Neural cell (in vitro differentiated cells): ENCODE data around the gene BMPR1A.

ENCODE experiments used
- EZH2 ChIP-seq: fragments of 200-600, 300-800 bp; shearing (Covaris generic), sonication (generic); IDR thresholded peaks from 2 replicates; pipeline ENCODE4 v1.6.1; 2014; ENCODE audit warnings: antibody characterized with exemption, low read length, borderline replicate concordance, mild to moderate bottlenecking; ENCODE audit not compliant: insufficient read depth, poor library complexity, severe bottlenecking
- POLR2AphosphoS5 ChIP-seq: IDR thresholded peaks from 2 replicates; pipeline ENCODE4 v1.6.1; 2012
- TAF1 ChIP-seq: IDR thresholded peaks from 2 replicates; pipeline ENCODE4 v1.6.1; 2012; ENCODE audit warnings: low read depth
- TF ChIP-seq, protein P1 (sequence below): fragments of 450-650 bp; IDR thresholded peaks from 2 replicates; pipeline ENCODE4 v1.5.1; 2014; ENCODE audit warnings: antibody characterized with exemption, mild to moderate bottlenecking, moderate library complexity; ENCODE audit not compliant: poor library complexity, severe bottlenecking

DNA sequence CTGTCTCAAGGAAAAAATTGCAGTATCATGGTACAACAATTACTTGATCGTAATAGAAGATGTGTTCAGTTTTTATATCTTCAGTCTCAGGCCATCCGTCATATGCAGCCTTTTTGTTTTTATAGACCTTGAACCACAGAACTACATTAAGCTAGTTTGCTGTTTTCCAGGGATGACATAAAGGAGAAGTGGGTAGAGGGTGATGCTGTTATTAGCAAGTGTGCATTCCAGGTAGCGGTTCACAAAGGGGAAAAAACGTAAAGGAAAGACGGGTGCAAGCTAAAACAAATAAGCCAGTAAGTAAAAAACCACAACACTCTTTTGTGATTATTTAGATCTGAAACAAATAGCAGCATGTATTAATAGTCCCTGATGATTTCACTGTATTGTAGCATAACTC, 71.7 kb downstream of the BMPR1A start:
- no peak for TF ChIP-seq POLR2AphosphoS5
- TF ChIP-seq, protein P1, sequence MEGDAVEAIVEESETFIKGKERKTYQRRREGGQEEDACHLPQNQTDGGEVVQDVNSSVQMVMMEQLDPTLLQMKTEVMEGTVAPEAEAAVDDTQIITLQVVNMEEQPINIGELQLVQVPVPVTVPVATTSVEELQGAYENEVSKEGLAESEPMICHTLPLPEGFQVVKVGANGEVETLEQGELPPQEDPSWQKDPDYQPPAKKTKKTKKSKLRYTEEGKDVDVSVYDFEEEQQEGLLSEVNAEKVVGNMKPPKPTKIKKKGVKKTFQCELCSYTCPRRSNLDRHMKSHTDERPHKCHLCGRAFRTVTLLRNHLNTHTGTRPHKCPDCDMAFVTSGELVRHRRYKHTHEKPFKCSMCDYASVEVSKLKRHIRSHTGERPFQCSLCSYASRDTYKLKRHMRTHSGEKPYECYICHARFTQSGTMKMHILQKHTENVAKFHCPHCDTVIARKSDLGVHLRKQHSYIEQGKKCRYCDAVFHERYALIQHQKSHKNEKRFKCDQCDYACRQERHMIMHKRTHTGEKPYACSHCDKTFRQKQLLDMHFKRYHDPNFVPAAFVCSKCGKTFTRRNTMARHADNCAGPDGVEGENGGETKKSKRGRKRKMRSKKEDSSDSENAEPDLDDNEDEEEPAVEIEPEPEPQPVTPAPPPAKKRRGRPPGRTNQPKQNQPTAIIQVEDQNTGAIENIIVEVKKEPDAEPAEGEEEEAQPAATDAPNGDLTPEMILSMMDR: no peak
- no peak for TF ChIP-seq TAF1
- TF ChIP-seq EZH2: no peak
